Bronchial epithelial cell (primary cell): ENCODE results near the gene GNAT3. TPM values are rescaled to one million over a fixed set of nuclear protein-coding genes. Genes with fewer than 3 reads are reported as not detected.

Experiments
- DNase-seq: peaks from one replicate; pipeline ENCODE4 v3.0.0-alpha.2; 2010; ENCODE audit warnings: low read depth
- FAIRE-seq: peaks from 2 replicates; lab custom pipeline; 2011; peaks lifted over from hg19 to GRCh38; lab: Jason Lieb, UNC
- H3K27me3 ChIP-seq: 2 replicates; pipeline ENCODE4 v1.5.1; 2011; ENCODE audit warnings: low read length; ENCODE audit not compliant: control insufficient read depth, insufficient read depth
- H3K36me3 ChIP-seq: 2 replicates; pipeline ENCODE4 v1.5.1; 2011; ENCODE audit warnings: low read length; ENCODE audit not compliant: control insufficient read depth, insufficient read depth
- H3K4me3 ChIP-seq: 2 replicates; pipeline ENCODE4 v1.5.1; 2011; ENCODE audit warnings: mild to moderate bottlenecking, low read depth, low read length, control low read depth
- total RNA-seq: library from RNA; depleted of rRNA; stranded (reverse); fragments of >200 nt; gene quantifications from 2 replicates; pipeline ENCODE4 v1.2.1, GENCODE V29; 2014
- TF ChIP-seq, protein P1 (sequence below): IDR thresholded peaks from 2 replicates; pipeline ENCODE4 v1.5.1; 2011; ENCODE audit warnings: mild to moderate bottlenecking, moderate library complexity, low read length, control low read depth, inconsistent platforms; ENCODE audit not compliant: insufficient read depth, severe bottlenecking

GNAT3 gene
- total RNA-seq, 1 donor from 2014 or later, result not detected

DNA sequence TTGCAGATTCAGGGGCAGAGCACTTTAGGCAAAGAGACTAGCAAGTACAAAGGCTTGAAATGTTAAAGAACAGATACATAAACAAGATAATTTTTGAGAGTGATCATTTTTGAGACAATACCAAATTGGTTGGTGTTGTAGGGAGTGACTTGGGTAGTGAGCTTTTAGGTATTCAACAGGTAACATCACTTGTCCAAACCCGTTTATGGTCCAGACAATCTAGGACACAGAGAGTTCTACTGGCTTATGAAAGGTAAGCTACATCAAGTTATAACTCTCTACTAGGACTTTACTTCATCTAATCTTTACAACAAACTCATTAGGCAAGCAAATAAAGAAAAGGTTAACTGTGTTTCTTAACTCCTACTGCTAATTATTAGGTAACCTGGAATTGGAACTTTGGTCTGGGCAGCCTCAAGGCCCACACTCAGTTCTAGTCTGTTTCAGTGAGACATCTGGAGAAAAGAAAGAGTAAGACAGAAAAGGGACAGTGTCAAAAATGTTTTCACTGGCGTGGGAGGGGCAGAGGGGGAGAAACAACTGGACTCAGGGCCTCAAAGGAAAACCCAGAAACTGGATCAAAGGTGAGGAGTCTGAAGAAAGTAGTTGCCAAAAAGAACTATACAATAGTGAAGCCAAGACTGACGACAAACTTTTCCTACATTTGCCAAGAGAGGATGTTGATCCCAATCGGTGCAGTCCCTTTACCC lies 39.2 kb downstream of the GNAT3 start:
- Histone ChIP-seq H3K36me3 (no peaks in the 10 kb centered on the region), H3K27me3 (no peaks in the 10 kb centered on the region), H3K4me3 (no peak overlapping the region)
- TF ChIP-seq, protein P1, sequence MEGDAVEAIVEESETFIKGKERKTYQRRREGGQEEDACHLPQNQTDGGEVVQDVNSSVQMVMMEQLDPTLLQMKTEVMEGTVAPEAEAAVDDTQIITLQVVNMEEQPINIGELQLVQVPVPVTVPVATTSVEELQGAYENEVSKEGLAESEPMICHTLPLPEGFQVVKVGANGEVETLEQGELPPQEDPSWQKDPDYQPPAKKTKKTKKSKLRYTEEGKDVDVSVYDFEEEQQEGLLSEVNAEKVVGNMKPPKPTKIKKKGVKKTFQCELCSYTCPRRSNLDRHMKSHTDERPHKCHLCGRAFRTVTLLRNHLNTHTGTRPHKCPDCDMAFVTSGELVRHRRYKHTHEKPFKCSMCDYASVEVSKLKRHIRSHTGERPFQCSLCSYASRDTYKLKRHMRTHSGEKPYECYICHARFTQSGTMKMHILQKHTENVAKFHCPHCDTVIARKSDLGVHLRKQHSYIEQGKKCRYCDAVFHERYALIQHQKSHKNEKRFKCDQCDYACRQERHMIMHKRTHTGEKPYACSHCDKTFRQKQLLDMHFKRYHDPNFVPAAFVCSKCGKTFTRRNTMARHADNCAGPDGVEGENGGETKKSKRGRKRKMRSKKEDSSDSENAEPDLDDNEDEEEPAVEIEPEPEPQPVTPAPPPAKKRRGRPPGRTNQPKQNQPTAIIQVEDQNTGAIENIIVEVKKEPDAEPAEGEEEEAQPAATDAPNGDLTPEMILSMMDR, result no peak
- no peak for DNase-seq
- no peak for FAIRE-seq

GRCh38 chr7:80468931-80469714 lies 42.7 kb downstream of the GNAT3 start:
- TF ChIP-seq, protein P1, result no peak
- FAIRE-seq, result no peak
- DNase-seq, result no peak

GRCh38 chr7:80467069-80467468 lies 44.8 kb downstream of the GNAT3 start:
- TF ChIP-seq, protein P1, result no peak
- H3K4me3 ChIP-seq, result no peak overlapping the region
- no peaks in the 10 kb centered on the region for H3K27me3 ChIP-seq
- peak; percentile 46 for DNase-seq
- H3K36me3 ChIP-seq, result no peaks in the 10 kb centered on the region
- FAIRE-seq, result no peak

More at GRCh38 chr7:80468931-80469714, 42.7 kb downstream of the GNAT3 start:
- H3K27me3 ChIP-seq, result no peaks in the 10 kb centered on the region
- H3K4me3 ChIP-seq, result no peak overlapping the region
- no peaks in the 10 kb centered on the region for H3K36me3 ChIP-seq

GRCh38 chr7:80466636-80467035 lies 45.2 kb downstream of the GNAT3 start:
- DNase-seq, result peak; percentile 39
- TF ChIP-seq, protein P1, result no peak
- Histone ChIP-seq H3K4me3 (no peak overlapping the region), H3K36me3 (no peaks in the 10 kb centered on the region), H3K27me3 (no peaks in the 10 kb centered on the region)
- no peak for FAIRE-seq

GRCh38 chr7:80464211-80464610 lies 47.7 kb downstream of the GNAT3 start:
- DNase-seq, result no peak
- Histone ChIP-seq H3K27me3 (no peaks in the 10 kb centered on the region), H3K4me3 (no peak overlapping the region), H3K36me3 (no peaks in the 10 kb centered on the region)
- TF ChIP-seq, protein P1, result no peak
- no peak for FAIRE-seq
